Stimulated activated CD4-positive, alpha-beta T cell treated with anti-CD3 and anti-CD28 coated beads, TNF-alpha, amount 100 ng/mL, for 4 hours (primary cell): ENCODE data around the gene MOB3B.

ENCODE experiments used
- DNase-seq, 3 experiments: peaks; one replicate each; pipeline ENCODE4 v3.0.0-alpha.2; 2020; ENCODE audit warnings: low read depth in 3 of 3

MOB3B gene

GRCh38 chr9:27541740-27542139 lies 12.1 kb upstream of the MOB3B start:
- no peak for DNase-seq

DNA sequence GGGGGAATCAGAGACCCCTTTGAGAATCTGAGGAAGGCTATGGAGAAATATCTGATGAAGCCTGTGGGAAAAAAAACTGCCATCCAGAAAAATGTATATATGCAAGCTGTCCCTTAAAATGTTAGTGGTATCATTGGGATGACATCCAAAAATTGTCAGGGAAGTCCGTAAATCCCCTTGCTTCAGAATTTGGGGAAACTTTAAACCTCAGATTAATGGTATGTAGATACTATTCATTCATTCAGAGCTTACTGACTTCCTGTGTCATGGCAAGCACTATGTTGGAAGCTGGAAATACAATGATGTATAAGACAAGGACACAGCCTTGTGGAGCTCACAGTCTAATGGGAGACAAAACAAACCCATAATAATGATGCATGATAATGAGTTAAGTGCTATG lies 10.9 kb upstream of the MOB3B start:
- DNase-seq: no peak

DNA sequence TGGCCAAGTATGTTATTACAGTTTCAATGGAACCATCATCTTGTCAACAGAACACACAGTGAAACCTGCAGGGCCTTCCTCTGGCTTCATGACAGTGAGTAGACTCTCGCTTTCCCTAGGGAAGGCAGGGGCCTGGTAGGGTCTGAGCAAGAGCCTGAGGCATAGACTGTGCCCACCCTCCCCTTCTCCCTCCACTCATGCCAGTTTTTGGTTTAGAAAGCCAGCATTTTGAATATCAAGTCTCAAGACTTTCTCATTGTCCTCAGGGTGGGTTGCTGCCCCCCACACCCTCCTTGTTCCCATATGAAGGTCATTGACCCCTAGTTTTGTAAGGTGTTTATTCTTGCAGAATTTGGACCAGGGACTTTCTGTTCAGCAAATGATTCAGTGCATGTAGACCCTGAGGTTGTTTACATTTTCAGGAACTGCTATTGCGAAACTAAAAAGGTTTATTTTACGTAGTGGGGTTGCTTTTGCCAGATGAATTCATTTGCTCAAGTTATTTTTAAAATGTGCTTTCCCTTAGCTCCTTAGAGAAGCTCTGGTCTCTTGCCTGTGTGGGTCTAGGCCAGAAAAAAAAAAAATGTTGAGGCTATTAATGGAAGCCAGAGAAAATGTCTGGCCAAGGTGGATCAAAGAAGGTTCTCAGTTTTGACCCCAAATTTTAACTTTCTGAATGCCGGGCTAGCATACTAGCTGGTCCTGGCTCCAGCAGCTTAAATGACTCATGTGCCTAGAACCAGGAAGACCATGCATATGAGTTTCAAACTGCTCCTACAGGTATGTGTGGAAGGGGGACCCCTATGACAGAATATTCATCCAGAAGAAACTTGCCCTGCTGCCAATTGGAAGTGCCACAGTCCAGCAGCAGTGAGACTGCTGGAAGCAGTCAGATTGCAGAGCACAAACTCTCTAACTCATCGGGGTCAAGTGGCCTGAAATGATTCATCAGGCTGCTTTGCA lies 10.1 kb upstream of the MOB3B start:
- DNase-seq: no peak

DNA sequence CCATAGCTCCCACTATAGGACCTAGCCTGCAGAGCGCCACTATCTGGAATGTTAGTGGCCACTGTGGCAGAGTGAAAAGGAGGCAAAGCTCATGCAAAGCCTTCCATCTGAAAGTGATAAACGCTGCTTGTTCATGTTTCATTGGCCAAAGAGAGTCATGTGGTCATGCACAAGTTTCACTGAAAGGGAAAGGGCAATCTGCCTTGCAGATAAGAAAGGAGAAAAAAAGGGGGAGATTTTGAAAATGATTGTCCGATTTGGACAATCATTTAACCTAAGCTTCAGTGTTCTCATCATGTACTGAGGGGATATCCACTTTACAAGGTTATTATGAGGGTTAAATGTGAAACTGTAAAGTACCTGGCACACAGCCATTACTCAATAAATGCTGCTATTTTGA lies 9.0 kb upstream of the MOB3B start:
- no peak for DNase-seq

DNA sequence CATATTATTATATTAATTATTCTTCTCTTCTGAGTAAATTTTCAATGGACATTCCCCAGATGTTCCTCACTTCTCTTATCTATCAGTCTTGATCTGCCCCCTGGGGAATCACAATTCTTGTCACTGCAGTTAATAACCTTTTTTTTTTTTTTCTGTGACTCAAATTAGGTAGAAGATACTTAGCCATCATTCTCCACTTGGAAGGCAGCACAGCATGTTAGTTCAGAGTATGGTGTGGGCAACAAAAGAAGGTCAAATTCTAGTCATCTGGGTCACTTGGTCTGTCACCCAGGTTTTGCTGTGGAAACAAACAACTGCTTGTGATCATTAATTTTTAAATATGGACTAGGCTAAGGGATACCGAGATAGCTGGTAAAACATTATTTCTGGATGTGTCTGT lies 8.1 kb upstream of the MOB3B start:
- DNase-seq: no peak

DNA sequence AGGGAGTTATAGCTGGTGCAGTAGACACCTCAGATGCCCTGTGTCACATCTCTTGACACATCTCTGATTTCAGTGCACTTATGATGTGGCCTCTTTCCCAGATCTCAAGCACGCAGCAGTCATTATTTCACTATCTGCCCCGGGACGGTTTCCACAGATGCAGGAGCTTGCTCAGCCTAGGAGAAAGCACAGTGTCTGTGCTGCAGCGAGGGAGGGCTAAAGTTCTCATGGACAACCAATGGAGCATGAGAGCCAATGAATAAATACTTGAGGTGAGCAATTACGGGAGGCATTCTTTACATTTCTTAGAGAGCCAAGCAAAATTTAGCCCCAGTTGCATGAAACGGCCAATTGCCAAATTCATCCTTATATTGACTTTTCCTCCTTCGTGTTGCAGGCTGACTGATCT lies 7.4 kb upstream of the MOB3B start:
- DNase-seq: no peak

DNA sequence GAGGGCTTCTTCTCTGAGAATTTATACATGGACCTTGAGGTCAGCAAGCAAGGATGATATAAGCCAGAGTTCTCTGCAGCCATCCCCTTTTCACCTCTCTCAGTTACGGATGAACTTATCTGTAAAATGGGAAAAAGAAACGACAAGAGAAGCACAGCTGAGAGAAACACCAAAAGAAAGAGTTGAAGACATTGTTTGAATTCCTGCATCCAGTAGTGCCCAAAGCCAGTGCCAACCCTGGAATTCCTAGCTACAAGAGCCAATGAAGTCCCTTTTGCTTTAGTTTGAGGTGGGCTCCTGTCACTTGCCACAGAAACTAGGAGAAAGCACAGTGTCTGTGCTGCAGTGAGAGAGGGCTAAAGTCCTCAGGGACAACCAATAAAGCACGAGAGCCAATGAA lies 6.6 kb upstream of the MOB3B start:
- no peak for DNase-seq

DNA sequence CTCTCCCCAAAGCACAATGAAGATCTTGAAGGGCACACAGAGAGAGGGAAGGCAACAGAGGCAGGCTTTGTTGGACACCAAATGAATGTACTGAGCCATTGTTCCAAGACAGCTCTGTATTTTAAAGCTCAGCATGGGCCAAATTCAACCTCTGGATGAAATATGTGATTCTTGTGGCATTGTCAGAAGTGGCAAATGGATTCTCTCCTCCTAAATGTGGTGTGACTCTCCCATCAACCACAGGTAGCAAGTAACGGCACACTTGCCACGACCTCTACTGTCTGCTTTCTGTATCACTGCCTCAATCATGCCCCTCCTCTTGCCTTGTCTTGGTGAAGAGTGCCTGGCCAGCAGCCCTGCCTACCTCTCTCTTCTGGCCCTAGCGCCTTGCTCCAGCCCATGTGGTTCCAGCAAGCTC lies 6.1 kb upstream of the MOB3B start:
- DNase-seq: no peak

DNA sequence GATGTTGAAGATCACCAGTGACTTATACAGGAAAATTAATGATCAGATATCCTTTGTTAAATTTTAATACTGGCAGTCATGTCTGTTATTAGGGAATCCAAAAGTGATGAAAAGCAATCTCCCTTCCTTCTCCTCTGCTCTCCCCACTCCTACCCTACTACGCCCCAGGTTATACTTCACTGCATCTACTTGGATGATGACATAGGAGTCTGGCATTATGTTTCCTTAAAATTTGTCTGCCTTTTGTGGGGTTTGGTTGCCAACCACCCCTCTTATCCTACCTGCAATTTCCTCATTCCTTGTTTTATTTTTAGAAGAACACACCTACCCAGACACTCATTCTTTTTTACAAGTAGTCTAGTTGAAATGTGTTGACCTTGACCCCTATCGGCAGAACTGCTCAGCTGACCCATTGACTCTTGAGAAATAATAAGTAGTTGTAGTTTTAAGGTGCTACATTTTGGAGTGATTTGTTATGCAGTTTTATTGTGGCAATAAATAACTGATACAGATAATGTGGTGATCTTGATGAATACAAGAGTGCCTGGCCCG lies 5.1 kb upstream of the MOB3B start:
- no peak for DNase-seq

DNA sequence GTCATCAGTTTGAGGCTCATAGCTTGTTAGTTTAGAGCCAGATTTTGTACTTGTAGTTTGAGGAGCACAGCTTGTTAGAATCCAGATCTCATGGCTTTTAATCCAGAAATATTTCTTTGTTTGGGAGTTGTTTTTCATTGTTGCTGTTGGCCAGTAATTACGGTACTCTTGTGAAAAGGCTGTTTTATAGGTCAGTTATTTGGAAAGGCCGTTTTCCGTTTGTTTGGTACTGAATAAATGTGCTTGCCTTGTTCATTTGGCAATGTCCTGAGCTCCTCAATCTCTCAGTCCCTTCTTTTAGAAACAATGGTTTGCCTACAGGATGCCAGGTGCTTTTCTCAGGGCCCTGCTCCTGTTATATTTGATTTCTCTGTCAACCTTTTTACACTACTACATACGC lies 4.5 kb upstream of the MOB3B start:
- DNase-seq: no peak

DNA sequence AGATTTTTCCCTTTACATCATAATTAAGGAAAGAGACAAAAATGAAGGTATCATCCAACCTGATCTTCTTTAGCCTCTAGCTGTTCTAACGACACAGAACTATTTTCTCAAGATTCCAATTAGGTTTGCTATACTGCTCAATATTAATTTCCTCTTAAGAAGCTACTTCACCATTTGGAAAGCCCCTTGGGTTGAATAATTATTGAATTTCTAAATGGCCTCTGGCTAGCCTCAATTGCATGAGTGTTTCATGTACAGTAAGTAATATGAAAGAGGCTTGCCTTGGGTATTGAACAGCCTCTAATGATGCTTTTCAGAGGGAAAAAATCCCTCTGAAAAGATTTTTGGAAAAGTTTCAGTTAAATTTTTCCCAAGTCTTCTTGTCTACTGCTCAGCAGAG lies 3.7 kb upstream of the MOB3B start:
- DNase-seq: no peak

- DNase-seq: no peak
Measured at GRCh38 chr9:27532046-27532445, 2.4 kb upstream of the MOB3B start.

DNA sequence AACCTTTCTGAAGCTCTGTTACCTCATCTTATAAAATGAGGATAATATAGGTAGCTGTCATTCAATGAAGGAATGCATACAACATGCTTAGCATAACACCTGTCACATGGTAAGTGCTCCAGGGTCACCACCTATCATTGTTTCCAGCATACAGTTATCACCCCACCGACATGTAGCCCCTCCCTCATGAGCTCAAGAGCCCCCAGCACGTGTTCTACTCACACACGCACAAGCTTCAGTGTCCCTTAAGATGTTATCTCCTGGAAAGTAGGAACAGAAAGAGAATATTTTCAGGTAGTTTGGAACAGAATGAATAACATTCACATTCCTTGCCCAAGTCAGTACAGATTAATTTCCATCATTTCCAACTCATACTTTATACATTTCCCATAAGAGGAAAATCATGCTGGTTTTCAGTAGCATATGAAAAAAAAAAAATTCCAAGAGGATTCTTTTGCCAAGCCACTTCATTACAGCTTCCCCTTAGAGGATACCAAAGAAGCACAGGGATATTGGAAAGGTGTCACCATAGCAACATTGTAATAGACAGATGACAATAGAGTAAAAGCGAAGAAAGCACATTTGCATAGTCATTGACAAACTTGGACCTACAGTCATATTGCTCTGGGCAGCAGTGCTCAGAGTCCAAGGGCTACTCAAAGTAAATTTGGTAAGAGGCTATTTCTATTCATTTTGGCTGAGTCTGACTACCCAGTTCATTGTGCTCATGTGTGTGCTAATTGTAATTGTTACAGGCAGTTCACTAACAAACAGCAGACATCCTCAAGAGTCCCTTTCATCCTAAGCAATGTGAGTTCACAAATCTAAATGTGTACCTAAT lies 1.5 kb upstream of the MOB3B start:
- DNase-seq: no peak

GRCh38 chr9:27528886-27529315 lies 713 bp downstream of the MOB3B start:
- DNase-seq: peak; percentile 13 to 19 (median 15)

DNA sequence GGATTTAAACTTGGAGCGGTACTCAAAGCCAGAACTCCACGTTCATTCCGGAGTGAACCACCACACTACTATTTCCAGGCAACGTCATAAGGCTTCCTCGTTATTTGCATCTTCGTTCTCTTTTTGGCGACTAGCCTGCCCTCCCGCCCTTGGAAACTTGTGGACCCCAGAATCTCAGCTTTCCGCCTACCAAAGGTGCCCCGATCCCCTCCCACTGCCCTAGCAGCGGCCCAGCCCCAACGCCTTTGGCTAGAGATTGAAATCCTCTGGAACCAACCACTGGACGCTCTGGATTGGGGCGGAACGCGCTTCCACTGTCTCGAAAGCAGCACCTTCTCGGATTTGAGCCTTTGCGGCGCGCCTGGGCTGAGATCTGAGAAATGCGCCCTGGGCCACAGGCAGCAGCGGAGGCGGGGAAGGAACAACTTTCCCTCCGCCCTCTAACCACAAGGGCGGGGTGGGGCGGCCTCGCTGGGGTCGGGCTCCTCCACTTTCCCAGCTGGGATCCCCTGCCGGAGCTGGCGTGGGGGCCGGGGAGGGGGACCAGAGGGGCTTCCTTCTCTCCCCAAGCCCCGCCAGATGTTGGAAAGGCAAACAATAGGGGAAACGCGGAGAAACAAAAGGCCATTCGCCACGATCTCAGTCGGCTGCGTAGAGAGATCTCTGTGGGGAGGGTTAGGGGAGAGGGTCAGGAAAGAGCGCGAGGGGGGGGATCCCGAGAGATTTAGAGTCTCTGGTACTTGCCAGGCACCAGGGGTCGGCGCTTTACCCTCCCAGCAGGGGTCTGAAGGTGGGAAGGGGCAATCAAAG lies 1.3 kb downstream of the MOB3B start:
- peak; percentile 12 to 39 (median 25) for DNase-seq

- no peak for DNase-seq
Measured at GRCh38 chr9:27527702-27528075, 1.9 kb downstream of the MOB3B start.

DNA sequence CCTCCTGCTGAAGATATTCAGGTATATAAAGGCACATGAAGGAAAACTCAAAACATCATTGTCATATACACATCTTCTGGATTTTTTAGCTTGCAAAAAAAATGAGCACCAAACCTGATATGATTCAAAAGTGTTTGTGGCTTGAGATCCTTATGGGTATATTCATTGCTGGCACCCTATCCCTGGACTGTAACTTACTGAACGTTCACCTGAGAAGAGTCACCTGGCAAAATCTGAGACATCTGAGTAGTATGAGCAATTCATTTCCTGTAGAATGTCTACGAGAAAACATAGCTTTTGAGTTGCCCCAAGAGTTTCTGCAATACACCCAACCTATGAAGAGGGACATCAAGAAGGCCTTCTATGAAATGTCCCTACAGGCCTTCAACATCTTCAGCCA lies 5.4 kb downstream of the MOB3B start, which contains the start of gene IFNK:
IFNK (plus strand) TSS at position 55 of the 400 bp plus-strand sequence; CDS start at position 102, 47 bp downstream.
- no peak for DNase-seq

DNA sequence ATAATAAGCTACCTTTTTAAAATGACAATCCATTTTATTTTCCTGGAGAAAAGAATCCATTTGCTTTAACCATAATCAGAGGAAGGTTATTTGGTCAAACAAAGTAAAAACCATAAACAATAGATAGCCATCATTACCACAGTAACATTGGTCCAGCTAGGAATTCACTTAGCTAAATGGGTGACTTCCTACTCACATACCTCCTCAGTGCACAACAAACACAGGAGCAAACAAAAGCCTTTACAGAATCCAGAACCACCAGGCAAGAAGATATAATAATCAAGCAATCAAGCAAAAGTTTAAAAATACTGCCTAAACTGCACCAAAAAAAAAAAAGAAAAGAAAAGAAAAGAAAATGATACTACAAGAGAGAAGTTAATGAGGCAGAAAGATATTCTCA lies 6.5 kb downstream of the MOB3B start:
- DNase-seq: no peak

GRCh38 chr9:27520986-27521385 lies 8.6 kb downstream of the MOB3B start:
- no peak for DNase-seq

DNA sequence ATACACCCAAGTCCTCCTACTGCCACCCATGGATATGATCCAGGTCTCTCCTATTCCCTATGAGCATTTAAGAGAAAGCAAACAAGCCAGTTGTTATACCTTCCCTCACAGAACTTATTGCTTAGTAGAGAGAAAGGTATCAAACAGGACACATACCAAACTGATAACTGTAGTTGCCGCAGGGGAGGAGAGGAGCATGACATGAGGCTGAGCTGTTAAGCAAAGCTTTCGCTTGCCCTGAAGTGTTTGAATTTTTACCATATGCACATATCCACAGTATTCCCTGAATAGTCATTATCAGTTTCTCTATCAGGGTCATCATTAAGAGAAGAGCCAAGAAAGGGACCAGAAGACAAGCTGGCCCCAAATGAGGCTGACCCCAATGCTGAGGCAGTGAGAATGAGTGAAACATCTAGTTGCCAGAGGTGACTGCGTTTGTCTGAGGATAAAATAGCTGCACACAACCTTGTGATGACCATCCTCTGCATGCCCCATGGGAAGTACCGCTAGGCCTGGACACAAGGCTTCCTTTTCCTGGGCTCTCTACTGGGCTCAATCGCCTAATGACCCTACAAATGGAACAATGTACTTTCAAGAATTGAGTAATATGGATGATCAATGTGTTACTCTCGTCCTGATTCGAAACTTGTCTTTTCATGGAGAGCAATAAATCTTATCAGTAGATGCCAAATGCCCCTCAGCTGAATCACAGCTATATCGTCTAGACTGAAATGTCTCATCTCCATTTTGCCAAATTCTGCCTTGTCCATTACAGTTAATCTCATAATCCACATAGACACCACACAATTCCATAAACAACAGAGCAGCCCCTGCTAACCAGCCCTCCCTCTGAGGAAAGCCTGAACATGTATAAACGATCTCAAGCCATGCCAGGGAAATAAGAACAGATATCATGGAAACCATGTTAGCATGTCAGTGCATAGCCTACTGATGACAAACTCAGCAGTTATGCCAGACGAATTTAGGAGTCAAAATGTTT lies 9.8 kb downstream of the MOB3B start:
- DNase-seq: no peak
